Activated T-cell treated with anti-CD3 and anti-CD28 coated beads, Interleukin-2, amount 50 U/mL, for 72 hours (primary cell): ENCODE results near the gene ATRNL1. TPM values are rescaled to one million over a fixed set of nuclear protein-coding genes. Genes with fewer than 3 reads are reported as not detected.

Source experiments
- ATAC-seq, 2 donors: fragments of 150-1000 bp; cut with Tn5 transposase; replicated peaks in 1 of 2; 2 replicates each; pipeline ENCODE4 v1.10.0; 2021; ENCODE audit warnings: moderate library complexity in 2 of 2, mild to moderate bottlenecking in 1 of 2
- DNase-seq, 2 donors: peaks; one replicate each; pipeline ENCODE4 v3.0.0; 2021 to 2022; ENCODE audit warnings: mixed read lengths in 1 of 2
- H3K27ac Mint-ChIP-seq: one replicate; pipeline ENCODE4 v1.8.0; 2022; ENCODE audit warnings: mild to moderate bottlenecking, moderate library complexity, mixed read lengths
- H3K27me3 Mint-ChIP-seq: one replicate; pipeline ENCODE4 v1.8.0; 2022; ENCODE audit warnings: low read depth, mixed read lengths
- H3K36me3 Mint-ChIP-seq, 2 donors: one replicate each; pipeline ENCODE4 v1.8.0; 2022; ENCODE audit warnings: mixed read lengths in 2 of 2, mild to moderate bottlenecking in 1 of 2; ENCODE audit not compliant: insufficient read depth in 2 of 2
- H3K4me1 Mint-ChIP-seq: one replicate; pipeline ENCODE4 v1.8.0; 2022; ENCODE audit warnings: low read depth, mixed read lengths
- H3K4me3 Mint-ChIP-seq, 2 donors: one replicate each; pipeline ENCODE4 v1.8.0; 2022; ENCODE audit warnings: mild to moderate bottlenecking in 2 of 2, mixed read lengths in 2 of 2, moderate library complexity in 2 of 2
- H3K9me3 Mint-ChIP-seq, 2 donors: one replicate each; pipeline ENCODE4 v1.8.0; 2022; ENCODE audit warnings: mixed read lengths in 2 of 2
- total RNA-seq, 2 donors: library from RNA; stranded (reverse); gene quantifications; one replicate each; pipeline ENCODE4 v1.2.3, GENCODE V29; 2022

The ATRNL1 gene
- total RNA-seq, 2 donors from 2014 or later: 0.23 to 0.94 TPM

DNA sequence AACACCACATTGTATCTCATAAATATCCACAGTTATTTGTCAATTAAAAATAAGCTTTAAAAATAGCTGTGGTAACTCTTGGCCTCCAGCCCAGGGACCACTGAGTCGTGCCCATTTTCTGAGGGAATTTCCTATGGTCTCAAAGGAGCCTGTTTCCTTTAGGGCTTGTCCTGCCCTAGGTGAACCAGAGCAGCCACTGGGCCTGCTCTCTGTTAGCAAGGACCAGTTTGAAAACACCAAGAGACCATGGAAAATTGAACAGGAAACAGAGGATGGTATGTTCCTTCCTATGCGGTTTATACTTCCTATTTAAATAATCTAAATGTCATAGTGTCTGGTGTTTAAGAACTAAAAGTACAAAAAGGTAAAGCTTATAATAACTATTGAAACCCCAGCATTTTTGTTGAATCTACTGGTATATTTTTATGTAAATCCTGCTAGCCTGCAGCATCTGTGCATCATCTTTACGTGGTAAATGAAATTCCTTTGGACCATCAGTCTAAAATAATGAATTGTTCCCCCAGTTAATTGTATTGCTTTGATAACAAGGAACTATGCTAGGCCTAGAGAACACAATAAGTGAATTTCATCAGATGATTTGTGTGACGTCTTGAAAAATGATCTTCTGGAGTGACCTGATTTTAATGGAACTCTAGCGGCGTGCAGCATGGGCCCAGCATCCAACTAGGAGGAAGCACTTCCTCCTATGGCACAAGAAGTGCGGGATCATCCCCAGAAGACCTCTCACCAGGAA, 846.1 kb downstream of the ATRNL1 start:
- Mint-ChIP-seq H3K27ac (no peak overlapping the region), H3K4me1 (no peaks in the 10 kb centered on the region), H3K9me3 (peaks cover 4 to 16% of the 10 kb centered on the region in 2 donors), H3K4me3 (no peak overlapping the region), H3K36me3 (no peaks in the 10 kb centered on the region), H3K27me3 (no peaks in the 10 kb centered on the region)
- DNase-seq: no peak
- ATAC-seq: no peak

DNA sequence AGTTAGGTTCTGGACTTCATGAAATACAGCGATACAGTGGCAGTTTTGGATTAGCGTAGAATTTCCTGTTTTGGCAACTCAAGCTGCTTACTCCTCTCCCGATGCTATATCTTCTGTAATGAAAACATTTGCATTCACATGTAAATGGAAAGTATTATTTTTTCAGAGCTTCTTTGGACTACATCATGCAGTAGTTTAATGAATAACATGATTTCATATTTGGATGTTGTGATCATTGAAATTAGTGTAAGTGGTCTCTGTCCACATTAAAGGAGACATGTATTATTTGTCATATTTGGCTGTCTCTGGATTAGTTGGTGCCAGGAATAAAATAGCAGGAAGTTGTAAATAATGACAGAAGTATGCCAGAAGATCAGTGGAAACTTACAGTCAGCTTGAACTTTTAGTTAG, 848.2 kb downstream of the ATRNL1 start:
- Mint-ChIP-seq H3K27me3 (no peaks in the 10 kb centered on the region), H3K9me3 (peaks cover 4 to 11% of the 10 kb centered on the region in 2 donors), H3K36me3 (no peaks in the 10 kb centered on the region), H3K4me1 (no peaks in the 10 kb centered on the region), H3K4me3 (no peak overlapping the region), H3K27ac (no peak overlapping the region)
- ATAC-seq: no peak
- no peak for DNase-seq

DNA sequence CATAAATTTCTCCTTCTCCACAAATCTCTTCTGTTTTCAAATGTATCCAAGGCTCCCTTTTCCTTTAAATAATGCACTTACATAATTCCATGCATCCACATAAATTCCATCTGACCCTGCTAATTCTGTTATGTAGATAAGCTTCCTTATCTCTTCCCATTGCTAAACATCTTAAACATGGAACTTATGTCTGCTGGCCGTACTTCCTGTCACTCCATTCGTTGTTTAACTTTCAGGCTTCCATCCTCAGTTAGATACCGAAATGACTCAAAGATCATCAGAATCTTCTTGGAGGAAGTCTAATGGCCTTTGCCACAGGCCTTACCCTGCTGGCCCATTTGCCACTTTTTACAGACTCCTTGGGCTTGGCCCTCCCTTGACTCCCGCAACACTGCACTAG, 848.9 kb downstream of the ATRNL1 start:
- H3K27ac Mint-ChIP-seq: no peak overlapping the region
- H3K36me3 Mint-ChIP-seq: no peaks in the 10 kb centered on the region
- H3K27me3 Mint-ChIP-seq: no peaks in the 10 kb centered on the region
- H3K4me1 Mint-ChIP-seq: no peaks in the 10 kb centered on the region
- H3K9me3 Mint-ChIP-seq: peaks cover 3 to 9% of the 10 kb centered on the region in 2 donors
- DNase-seq (no peak), ATAC-seq (no peak)
- no peak overlapping the region for H3K4me3 Mint-ChIP-seq

DNA sequence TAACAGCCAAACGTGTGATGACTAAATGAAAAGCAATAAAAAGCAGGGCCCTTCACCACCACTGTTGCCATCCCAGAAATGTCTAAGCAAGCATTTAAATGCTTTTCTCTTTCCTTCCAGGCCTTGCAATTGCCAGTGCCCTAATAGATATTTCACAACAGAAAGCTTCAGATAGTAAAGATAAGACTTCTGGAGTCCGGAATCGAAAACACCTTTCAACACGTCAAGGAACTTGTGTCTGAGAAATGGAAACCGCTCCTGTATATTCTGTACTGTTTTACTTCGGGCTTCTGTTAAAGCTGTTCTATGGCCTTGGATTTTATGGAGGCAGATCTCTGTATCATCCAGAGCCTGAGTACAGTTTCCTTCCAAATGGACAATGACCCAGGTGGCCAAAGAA, 851.4 kb downstream of the ATRNL1 start:
- Mint-ChIP-seq H3K27me3 (no peaks in the 10 kb centered on the region), H3K9me3 (peaks cover 3 to 7% of the 10 kb centered on the region in 2 donors), H3K27ac (no peak overlapping the region)

DNA sequence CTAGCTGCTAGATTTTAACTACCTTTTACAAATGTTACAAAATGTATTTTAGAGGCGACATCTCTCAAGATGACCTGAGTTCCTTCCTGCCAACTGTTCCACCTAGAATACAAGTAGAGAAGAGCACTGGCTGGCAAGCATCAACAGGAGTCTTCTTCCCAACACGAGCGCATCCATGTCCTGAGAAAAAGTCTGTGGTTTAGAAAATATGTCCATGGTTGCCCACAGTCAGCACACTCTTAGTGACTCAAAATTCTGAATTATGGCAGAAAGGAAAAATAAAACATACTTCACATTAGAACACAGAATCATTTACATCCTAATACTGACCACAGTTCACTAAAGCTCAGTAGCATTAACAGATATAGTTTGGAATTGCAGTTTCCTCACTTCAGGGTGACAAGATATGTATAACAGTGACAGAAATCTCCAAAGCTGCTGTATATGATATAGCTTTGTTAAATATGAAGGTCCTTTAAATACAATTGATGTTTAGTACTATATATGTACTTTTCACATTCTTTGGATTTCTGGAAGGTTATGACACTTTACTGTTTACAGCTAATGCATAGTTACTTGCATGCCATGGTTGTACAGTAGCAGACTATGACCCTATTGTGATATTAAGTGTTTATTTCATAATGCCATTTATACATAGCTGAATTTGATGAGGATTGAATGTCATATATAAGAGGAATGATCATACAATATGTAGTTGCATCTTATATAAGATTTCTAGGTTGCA, 852.7 kb downstream of the ATRNL1 start:
- H3K36me3 Mint-ChIP-seq: no peaks in the 10 kb centered on the region
- H3K4me1 Mint-ChIP-seq: no peaks in the 10 kb centered on the region
- no peak for DNase-seq
- peaks cover 3 to 5% of the 10 kb centered on the region in 2 donors for H3K9me3 Mint-ChIP-seq
- H3K27ac Mint-ChIP-seq: no peak overlapping the region
- ATAC-seq: no peak
- H3K27me3 Mint-ChIP-seq: no peaks in the 10 kb centered on the region
- H3K4me3 Mint-ChIP-seq: no peak overlapping the region

More for the DNA sequence above, 851.4 kb downstream of the ATRNL1 start:
- DNase-seq (no peak), ATAC-seq (no peak)
- no peaks in the 10 kb centered on the region for H3K36me3 Mint-ChIP-seq
- H3K4me3 Mint-ChIP-seq: no peak overlapping the region
- no peaks in the 10 kb centered on the region for H3K4me1 Mint-ChIP-seq

DNA sequence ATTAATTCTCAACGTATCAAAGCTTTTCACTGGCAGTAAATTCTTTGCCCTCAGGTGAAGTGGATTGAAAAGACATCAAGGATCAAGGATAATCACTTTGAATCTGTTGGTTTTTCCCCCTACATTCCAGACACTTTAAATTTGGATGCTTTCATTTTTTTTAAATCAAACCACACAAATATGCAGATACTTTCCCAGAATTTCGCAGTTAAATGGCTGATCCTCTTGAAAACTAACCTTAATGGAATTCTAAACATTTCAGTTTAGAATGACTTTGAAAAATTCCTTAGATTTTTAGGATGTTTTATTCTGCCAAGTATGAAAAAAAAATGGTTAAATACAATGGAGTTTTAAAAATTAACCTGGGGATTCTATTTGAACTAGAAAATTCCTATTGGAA, 853.9 kb downstream of the ATRNL1 start:
- H3K4me3 Mint-ChIP-seq: no peak overlapping the region
- H3K9me3 Mint-ChIP-seq: peaks cover 3% of the 10 kb centered on the region in 2 donors
- no peaks in the 10 kb centered on the region for H3K4me1 Mint-ChIP-seq
- DNase-seq (no peak), ATAC-seq (no peak)
- no peak overlapping the region for H3K27ac Mint-ChIP-seq
- no peaks in the 10 kb centered on the region for H3K36me3 Mint-ChIP-seq
- H3K27me3 Mint-ChIP-seq: no peaks in the 10 kb centered on the region

DNA sequence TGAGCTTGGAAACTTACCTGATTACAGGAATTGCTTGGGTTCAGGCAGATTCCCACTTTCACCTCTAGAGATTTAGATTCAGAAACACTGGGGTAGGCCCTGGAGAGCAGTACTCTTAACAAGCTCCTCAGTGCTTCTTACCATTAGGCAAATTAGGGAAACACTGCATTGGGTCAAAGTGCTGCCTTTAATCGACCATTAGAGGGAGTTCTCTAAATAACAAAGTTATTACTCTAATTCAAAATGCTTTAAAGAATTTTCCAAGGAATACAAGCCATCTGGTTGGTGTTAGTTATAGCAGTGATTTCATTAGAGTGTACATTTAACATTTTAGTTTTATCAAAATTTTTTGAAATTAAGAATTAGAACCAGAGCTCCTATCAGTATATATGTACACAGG, 855.3 kb downstream of the ATRNL1 start:
- DNase-seq: no peak
- Mint-ChIP-seq H3K27ac (no peak overlapping the region), H3K9me3 (peaks cover 0 to 3% of the 10 kb centered on the region in 2 donors), H3K27me3 (no peaks in the 10 kb centered on the region), H3K4me1 (no peaks in the 10 kb centered on the region), H3K4me3 (no peak overlapping the region), H3K36me3 (no peaks in the 10 kb centered on the region)
- no peak for ATAC-seq

GRCh38 chr10:115949282-115949844, 856.2 kb downstream of the ATRNL1 start:
- Mint-ChIP-seq H3K27ac (no peak overlapping the region), H3K4me1 (no peaks in the 10 kb centered on the region), H3K9me3 (no peaks in the 10 kb centered on the region), H3K36me3 (no peaks in the 10 kb centered on the region), H3K4me3 (no peak overlapping the region), H3K27me3 (no peaks in the 10 kb centered on the region)
- DNase-seq (no peak), ATAC-seq (no peak)

- no peak for ATAC-seq
- Mint-ChIP-seq H3K36me3 (no peaks in the 10 kb centered on the region), H3K4me1 (no peaks in the 10 kb centered on the region), H3K9me3 (no peaks in the 10 kb centered on the region), H3K27me3 (no peaks in the 10 kb centered on the region), H3K4me3 (no peak overlapping the region), H3K27ac (no peak overlapping the region)
- no peak for DNase-seq
Observed at GRCh38 chr10:115950320-115950719, 857.2 kb downstream of the ATRNL1 start.

- H3K4me1 Mint-ChIP-seq: no peaks in the 10 kb centered on the region
- no peaks in the 10 kb centered on the region for H3K9me3 Mint-ChIP-seq
- H3K4me3 Mint-ChIP-seq: no peak overlapping the region
- no peak overlapping the region for H3K27ac Mint-ChIP-seq
- ATAC-seq: no peak
- H3K27me3 Mint-ChIP-seq: no peaks in the 10 kb centered on the region
- H3K36me3 Mint-ChIP-seq: no peaks in the 10 kb centered on the region
- no peak for DNase-seq
Observed at GRCh38 chr10:115951242-115951641, 858.1 kb downstream of the ATRNL1 start.

DNA sequence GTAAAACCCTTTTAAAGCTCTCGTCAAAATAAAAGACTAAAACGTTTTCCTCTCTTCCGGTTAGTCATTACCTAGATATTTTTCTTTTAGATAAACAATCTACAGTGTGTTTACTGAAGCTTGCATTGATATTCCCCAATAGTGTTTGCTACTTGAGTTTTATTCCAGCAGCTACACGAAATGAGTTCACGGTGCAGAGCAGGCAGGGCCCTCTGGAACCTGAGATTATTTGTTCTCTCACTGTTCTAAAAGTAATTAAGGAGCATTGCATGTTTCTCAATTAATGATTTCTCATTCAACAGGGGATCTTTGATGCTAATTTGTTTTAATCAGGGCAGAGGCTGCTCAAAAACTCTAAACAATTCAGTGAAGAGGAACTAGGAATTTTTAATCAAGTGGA, 860.1 kb downstream of the ATRNL1 start:
- no peaks in the 10 kb centered on the region for H3K36me3 Mint-ChIP-seq
- no peak for ATAC-seq

GRCh38 chr10:115953968-115954367, 860.8 kb downstream of the ATRNL1 start:
- Mint-ChIP-seq H3K9me3 (no peaks in the 10 kb centered on the region), H3K27me3 (no peaks in the 10 kb centered on the region), H3K27ac (no peak overlapping the region), H3K4me3 (no peak overlapping the region), H3K4me1 (no peaks in the 10 kb centered on the region), H3K36me3 (no peaks in the 10 kb centered on the region)
- no peak for DNase-seq
- ATAC-seq: no peak

More for the DNA sequence above, 860.1 kb downstream of the ATRNL1 start:
- no peaks in the 10 kb centered on the region for H3K27me3 Mint-ChIP-seq
- H3K4me1 Mint-ChIP-seq: no peaks in the 10 kb centered on the region
- H3K4me3 Mint-ChIP-seq: no peak overlapping the region
- no peak overlapping the region for H3K27ac Mint-ChIP-seq
- no peak for DNase-seq
- H3K9me3 Mint-ChIP-seq: no peaks in the 10 kb centered on the region

DNA sequence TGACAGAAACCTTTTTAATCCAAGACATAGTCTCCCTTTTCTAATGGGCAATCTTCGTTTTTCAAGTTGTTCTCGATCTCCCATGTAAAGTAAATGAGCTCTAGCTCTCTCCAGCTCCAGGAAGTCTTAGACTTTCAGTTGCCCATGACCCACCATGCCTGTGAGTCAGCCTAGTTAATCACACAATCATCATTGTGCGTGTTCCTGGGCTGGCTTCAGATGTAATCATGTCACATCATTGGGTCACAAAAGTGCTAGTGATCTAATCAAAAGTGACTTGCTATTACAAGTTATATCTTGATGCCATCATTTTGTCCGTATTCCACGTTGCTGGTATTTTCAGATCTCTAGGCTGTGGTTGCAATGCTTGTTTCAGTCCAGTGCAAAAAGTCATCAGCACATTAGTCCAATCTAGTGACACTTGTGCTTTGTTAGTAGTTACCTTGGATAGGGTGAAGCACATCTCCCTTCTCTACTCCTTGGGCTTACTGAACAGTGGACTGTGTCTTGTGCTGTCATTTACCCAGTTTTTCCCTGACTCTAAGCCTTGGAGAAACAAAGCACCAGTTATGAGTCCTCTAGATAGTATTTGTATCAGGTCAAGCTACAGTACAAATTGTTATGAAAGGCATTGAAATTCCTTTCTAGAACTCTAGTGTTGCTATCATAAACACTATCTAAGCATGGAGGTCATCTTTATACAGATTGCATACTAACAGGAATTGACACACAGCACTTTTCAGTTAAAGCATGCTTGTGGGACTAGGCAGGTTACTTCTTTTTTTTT, 863.3 kb downstream of the ATRNL1 start:
- Mint-ChIP-seq H3K27me3 (no peaks in the 10 kb centered on the region), H3K4me3 (no peak overlapping the region), H3K9me3 (peaks cover 3 to 4% of the 10 kb centered on the region in 2 donors), H3K36me3 (no peaks in the 10 kb centered on the region), H3K4me1 (no peaks in the 10 kb centered on the region), H3K27ac (no peak overlapping the region)
- ATAC-seq (no peak), DNase-seq (no peak)
